Neural progenitor cell (in vitro differentiated cells): ENCODE data around the gene EDC4. TPM values are rescaled to one million over a fixed set of nuclear protein-coding genes. Genes with fewer than 3 reads are reported as not detected.

Experiments used
- DNase-seq: peaks from one replicate; pipeline ENCODE4 v3.0.0-alpha.2; 2016; ENCODE audit warnings: low spot score
- H2AFZ ChIP-seq: fragments of 200-600 bp; sonication (generic); replicated peaks from 2 replicates; pipeline ENCODE4 v1.6.1; 2016; ENCODE audit warnings: antibody characterized with exemption
- H3F3A ChIP-seq: fragments of 200-600 bp; sonication (generic); 2 replicates; pipeline ENCODE4 v1.6.1; 2016; ENCODE audit warnings: antibody characterized with exemption, low read depth
- H3K27ac ChIP-seq: fragments of 200-600 bp; sonication (generic); 2 replicates; pipeline ENCODE4 v1.5.1; 2016; ENCODE audit warnings: mild to moderate bottlenecking
- H3K27me3 ChIP-seq: fragments of 200-600 bp; sonication (generic); 2 replicates; pipeline ENCODE4 v1.6.1; 2016; ENCODE audit warnings: mild to moderate bottlenecking, moderate library complexity
- H3K36me3 ChIP-seq: fragments of 200-600 bp; sonication (generic); 2 replicates; pipeline ENCODE4 v1.5.1; 2016
- H3K4me1 ChIP-seq: fragments of 200-600 bp; sonication (generic); 2 replicates; pipeline ENCODE4 v1.6.1; 2016; ENCODE audit warnings: mixed run types
- H3K4me2 ChIP-seq: fragments of 200-600 bp; sonication (generic); 2 replicates; pipeline ENCODE4 v1.6.1; 2016
- H3K4me3 ChIP-seq: fragments of 200-600 bp; sonication (generic); 2 replicates; pipeline ENCODE4 v1.5.1; 2016
- H3K79me2 ChIP-seq: fragments of 200-600 bp; sonication (generic); 2 replicates; pipeline ENCODE4 v1.6.1; 2016; ENCODE audit warnings: low read depth
- H3K9ac ChIP-seq: fragments of 200-600 bp; sonication (generic); 2 replicates; pipeline ENCODE4 v1.6.1; 2016
- H3K9me3 ChIP-seq: fragments of 200-600 bp; sonication (generic); 2 replicates; pipeline ENCODE4 v1.5.1; 2016; ENCODE audit warnings: low read depth
- H4K20me1 ChIP-seq: fragments of 200-600 bp; sonication (generic); 2 replicates; pipeline ENCODE4 v1.6.1; 2016; ENCODE audit warnings: low read depth
- H3K27ac Mint-ChIP-seq: 3 replicates; pipeline ENCODE4 v1.8.0; 2021; ENCODE audit warnings: mixed read lengths
- H3K27me3 Mint-ChIP-seq: 2 replicates; pipeline ENCODE4 v1.8.0; 2022; ENCODE audit warnings: low read depth, mild to moderate bottlenecking, inconsistent platforms, moderate library complexity, mixed read lengths; ENCODE audit not compliant: insufficient read depth
- H3K36me3 Mint-ChIP-seq: 3 replicates; pipeline ENCODE4 v1.8.0; 2021; ENCODE audit warnings: mixed read lengths
- H3K4me1 Mint-ChIP-seq: 3 replicates; pipeline ENCODE4 v1.8.0; 2021; ENCODE audit warnings: mixed read lengths
- H3K4me3 Mint-ChIP-seq: 3 replicates; pipeline ENCODE4 v1.8.0; 2021; ENCODE audit warnings: mild to moderate bottlenecking, moderate library complexity, mixed read lengths
- H3K9me3 Mint-ChIP-seq: 3 replicates; pipeline ENCODE4 v1.8.0; 2020; ENCODE audit warnings: mixed read lengths
- EZH2 ChIP-seq: fragments of 200-600 bp; sonication (generic); IDR thresholded peaks from 2 replicates; pipeline ENCODE4 v1.6.1; 2017; ENCODE audit warnings: antibody characterized with exemption, mild to moderate bottlenecking, moderate library complexity
- EZH2phosphoT487 ChIP-seq: fragments of 200-600 bp; sonication (generic); IDR thresholded peaks from 2 replicates; pipeline ENCODE4 v1.6.1; 2017; ENCODE audit warnings: antibody characterized with exemption
- total RNA-seq: library from RNA; depleted of rRNA; stranded (reverse); fragments of >200 nt; gene quantifications from 2 replicates; pipeline ENCODE4 v1.2.3, GENCODE V29; 2015; ENCODE audit warnings: low replicate concordance
- TF ChIP-seq, protein P1 (sequence below): fragments of 200-600 bp; sonication (generic); IDR thresholded peaks from 2 replicates; pipeline ENCODE4 v1.5.1; 2017; ENCODE audit warnings: antibody characterized with exemption, mild to moderate bottlenecking

Gene EDC4
- total RNA-seq, 1 donor from 2014 or later, result 32.7 TPM

DNA sequence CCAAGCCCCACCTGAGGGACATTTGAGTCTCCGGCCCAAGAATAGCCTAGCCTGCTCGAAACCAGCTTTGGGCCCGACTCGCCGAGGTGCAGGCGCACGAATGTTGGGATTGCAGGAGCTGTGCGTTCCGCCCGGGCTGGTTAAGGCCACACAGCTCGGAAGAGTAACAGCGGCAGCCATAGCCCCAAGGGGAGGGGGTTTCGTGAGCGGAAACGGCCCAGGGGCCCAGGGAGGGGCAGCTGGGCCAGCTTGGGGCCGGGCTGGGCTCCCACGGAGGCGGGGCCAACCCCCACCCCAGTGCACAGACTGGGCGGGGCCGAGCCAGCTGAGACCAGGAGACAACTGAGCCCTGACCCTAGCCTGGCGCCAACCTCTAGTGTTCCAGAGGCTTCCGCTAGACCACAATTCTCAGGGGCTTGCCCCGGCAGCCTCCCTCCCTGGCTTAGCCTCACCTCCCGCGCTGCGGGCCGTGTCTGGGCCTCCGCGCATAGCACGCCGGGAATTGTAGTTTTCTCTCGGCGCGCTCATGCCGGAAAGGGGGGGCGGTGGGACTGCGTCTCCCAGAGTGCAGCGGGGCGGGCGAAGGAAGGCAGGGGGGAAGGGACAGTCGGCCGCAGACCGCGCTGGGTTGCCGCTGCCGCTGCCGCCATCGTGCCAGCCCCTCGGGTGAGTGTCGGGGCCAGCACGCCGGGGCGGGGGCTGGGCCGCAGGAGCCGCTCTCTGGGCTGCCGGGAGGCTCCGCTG, 26.4 kb upstream of the EDC4 start, which contains the start of gene NUTF2:
TSS of gene NUTF2 (plus strand) at position 614 of the 744 bp plus-strand sequence. CDS start 18,198 bp downstream, outside the sequence.
- Histone ChIP-seq H4K20me1 (peaks cover 60% of the 10 kb centered on the region), H3K27me3 (no peaks in the 10 kb centered on the region), H3K4me2 (peak within 1 kb of the TSS; percentile 91), H3F3A (peaks cover 34% of the 10 kb centered on the region), H3K4me1 (peaks cover 32% of the 10 kb centered on the region), H3K9ac (peak within 1 kb of the TSS; percentile 96), H3K27ac (peak within 1 kb of the TSS; percentile 79), H3K79me2 (peaks cover 79% of the 10 kb centered on the region), H2AFZ (no peak within 1 kb of the TSS), H3K4me3 (peak within 1 kb of the TSS; percentile 99), H3K9me3 (no peaks in the 10 kb centered on the region), H3K36me3 (no peaks in the 10 kb centered on the region)
- peak within 1 kb of the TSS; percentile 97 for H3K4me3 Mint-ChIP-seq
- H3K27ac Mint-ChIP-seq, result peak within 1 kb of the TSS; percentile 97
- DNase-seq, result peak; percentile 99
- TF ChIP-seq, protein P1, sequence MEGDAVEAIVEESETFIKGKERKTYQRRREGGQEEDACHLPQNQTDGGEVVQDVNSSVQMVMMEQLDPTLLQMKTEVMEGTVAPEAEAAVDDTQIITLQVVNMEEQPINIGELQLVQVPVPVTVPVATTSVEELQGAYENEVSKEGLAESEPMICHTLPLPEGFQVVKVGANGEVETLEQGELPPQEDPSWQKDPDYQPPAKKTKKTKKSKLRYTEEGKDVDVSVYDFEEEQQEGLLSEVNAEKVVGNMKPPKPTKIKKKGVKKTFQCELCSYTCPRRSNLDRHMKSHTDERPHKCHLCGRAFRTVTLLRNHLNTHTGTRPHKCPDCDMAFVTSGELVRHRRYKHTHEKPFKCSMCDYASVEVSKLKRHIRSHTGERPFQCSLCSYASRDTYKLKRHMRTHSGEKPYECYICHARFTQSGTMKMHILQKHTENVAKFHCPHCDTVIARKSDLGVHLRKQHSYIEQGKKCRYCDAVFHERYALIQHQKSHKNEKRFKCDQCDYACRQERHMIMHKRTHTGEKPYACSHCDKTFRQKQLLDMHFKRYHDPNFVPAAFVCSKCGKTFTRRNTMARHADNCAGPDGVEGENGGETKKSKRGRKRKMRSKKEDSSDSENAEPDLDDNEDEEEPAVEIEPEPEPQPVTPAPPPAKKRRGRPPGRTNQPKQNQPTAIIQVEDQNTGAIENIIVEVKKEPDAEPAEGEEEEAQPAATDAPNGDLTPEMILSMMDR, result no peak
- TF ChIP-seq EZH2phosphoT487 (no peak), EZH2 (no peak)
- H3K27me3 Mint-ChIP-seq, result no peaks in the 10 kb centered on the region
- peaks cover 42% of the 10 kb centered on the region for H3K4me1 Mint-ChIP-seq
- H3K9me3 Mint-ChIP-seq, result no peaks in the 10 kb centered on the region
- peaks cover 10% of the 10 kb centered on the region for H3K36me3 Mint-ChIP-seq

DNA sequence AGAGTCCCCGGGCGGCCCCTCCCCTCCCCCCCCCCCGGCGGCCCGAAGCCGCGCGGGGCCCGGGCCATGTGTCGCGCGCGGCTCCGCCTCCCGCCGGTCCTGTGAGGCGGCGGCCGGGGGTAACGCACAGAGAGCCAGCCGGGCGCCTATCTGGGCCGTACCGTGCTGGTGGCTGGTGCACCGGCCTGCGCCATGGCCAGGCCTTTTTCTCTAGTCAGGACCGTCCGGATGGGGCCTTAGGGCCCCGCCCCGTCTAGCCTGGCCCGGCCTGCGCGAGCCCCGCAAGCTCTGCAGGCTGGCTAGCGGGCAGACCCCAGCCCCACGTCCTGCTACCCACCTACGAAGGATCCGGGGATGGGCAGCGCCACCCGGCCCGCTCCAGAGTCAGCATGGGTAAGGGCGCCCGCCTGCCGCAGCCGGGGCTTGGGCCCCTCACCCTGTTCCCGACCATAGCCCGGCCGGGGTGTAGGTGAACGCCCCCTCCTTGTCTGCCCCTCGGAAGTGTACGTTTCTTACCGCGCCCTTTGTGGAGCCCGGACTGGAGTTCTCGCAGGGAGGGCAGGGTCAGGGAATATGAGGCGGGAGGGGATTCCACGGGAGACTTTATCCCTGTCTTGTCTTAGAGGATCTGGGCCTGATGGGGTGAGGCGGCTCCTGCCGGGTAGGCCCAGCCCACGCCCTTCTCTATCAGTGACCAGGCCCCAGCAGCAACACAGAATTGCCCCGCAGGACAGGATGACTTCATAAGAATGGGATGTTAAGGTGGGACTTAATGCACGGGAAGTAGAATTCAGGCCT, 25.6 kb upstream of the EDC4 start, which contains the start of gene CENPT:
TSS of gene CENPT (minus strand) at position 630 of the 798 bp plus-strand sequence. CDS start 13,834 bp downstream, outside the sequence.
- Histone ChIP-seq H3K27me3 (no peaks in the 10 kb centered on the region), H3K9me3 (no peaks in the 10 kb centered on the region), H3K9ac (peak within 1 kb of the TSS; percentile 96), H3K79me2 (peaks cover 86% of the 10 kb centered on the region), H4K20me1 (peaks cover 68% of the 10 kb centered on the region), H3K4me3 (peak within 1 kb of the TSS; percentile 99), H3K36me3 (no peaks in the 10 kb centered on the region), H3F3A (peaks cover 34% of the 10 kb centered on the region), H2AFZ (no peak within 1 kb of the TSS), H3K4me1 (peaks cover 32% of the 10 kb centered on the region), H3K4me2 (peak within 1 kb of the TSS; percentile 91), H3K27ac (peak within 1 kb of the TSS; percentile 79)
- Mint-ChIP-seq H3K4me1 (peaks cover 41% of the 10 kb centered on the region), H3K9me3 (no peaks in the 10 kb centered on the region), H3K27ac (peak within 1 kb of the TSS; percentile 93), H3K27me3 (no peaks in the 10 kb centered on the region), H3K4me3 (peak within 1 kb of the TSS; percentile 97), H3K36me3 (peaks cover 10% of the 10 kb centered on the region)
- DNase-seq, result peak; percentile 22
- TF ChIP-seq, protein P1, result no peak
- no peak for TF ChIP-seq EZH2phosphoT487
- TF ChIP-seq EZH2, result no peak

DNA sequence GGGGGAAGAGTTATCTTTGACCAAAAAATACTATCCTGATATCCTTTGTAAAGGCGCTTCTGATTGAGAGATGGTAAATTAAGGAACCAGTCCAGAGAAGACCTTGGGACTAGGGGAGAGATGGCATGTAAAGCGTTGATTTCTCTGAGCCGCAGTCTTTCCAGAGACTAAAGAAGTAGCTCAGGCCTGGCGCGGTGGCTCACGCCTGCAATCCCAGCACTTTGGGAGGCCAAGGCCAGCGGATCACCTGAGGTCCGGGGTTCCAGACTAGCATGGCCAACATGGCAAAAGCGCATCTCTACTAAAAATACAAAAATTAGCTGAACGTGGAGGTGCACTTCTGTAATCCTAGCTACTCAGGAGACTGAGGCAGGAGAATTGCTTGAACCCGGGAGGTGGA, 24.7 kb upstream of the EDC4 start:
- Histone ChIP-seq H3K9me3 (no peaks in the 10 kb centered on the region), H2AFZ (no peak overlapping the region), H3K27ac (no peak overlapping the region), H3K79me2 (peaks cover 94% of the 10 kb centered on the region), H3K27me3 (no peaks in the 10 kb centered on the region), H3K9ac (peak overlapping the region; percentile 96), H4K20me1 (peaks cover 72% of the 10 kb centered on the region), H3K36me3 (no peaks in the 10 kb centered on the region), H3K4me3 (peak overlapping the region; percentile 99), H3F3A (peaks cover 26% of the 10 kb centered on the region), H3K4me2 (peak overlapping the region; percentile 90), H3K4me1 (peaks cover 32% of the 10 kb centered on the region)
- Mint-ChIP-seq H3K36me3 (peaks cover 10% of the 10 kb centered on the region), H3K27ac (peak overlapping the region; percentile 93), H3K27me3 (no peaks in the 10 kb centered on the region), H3K4me3 (peak overlapping the region; percentile 97), H3K9me3 (no peaks in the 10 kb centered on the region), H3K4me1 (peaks cover 39% of the 10 kb centered on the region)
- TF ChIP-seq EZH2phosphoT487 (no peak), EZH2 (no peak)
- TF ChIP-seq, protein P1, result no peak
- no peak for DNase-seq
